Activated naive CD4-positive, alpha-beta T cell treated with anti-CD3 and anti-CD28 coated beads, Interleukin-2, amount 10 ng/mL, durations not matched to agents 7 days and 5 days (primary cell): ENCODE data around the gene FAR2.

Experiments used
- CTCF ChIA-PET: fragments of 350-600 bp; sonication (Branson Sonifier 250); formaldehyde crosslinking; loops from one replicate; lab custom pipeline; 2021; ENCODE audit warnings: antibody characterized with exemption; lab: Charles Lee
- DNase-seq: peaks from one replicate; pipeline ENCODE4 v3.0.0-alpha.2; 2020
- H3K27ac Mint-ChIP-seq: one replicate; pipeline ENCODE4 v1.8.0; 2021; ENCODE audit warnings: mild to moderate bottlenecking, moderate library complexity, mixed read lengths
- H3K27me3 Mint-ChIP-seq: one replicate; pipeline ENCODE4 v1.8.0; 2021; ENCODE audit warnings: mild to moderate bottlenecking, mixed read lengths
- H3K36me3 Mint-ChIP-seq: one replicate; pipeline ENCODE4 v1.8.0; 2021; ENCODE audit warnings: mixed read lengths
- H3K4me1 Mint-ChIP-seq: one replicate; pipeline ENCODE4 v1.8.0; 2021; ENCODE audit warnings: mixed read lengths
- H3K4me3 Mint-ChIP-seq: one replicate; pipeline ENCODE4 v1.8.0; 2021; ENCODE audit warnings: mild to moderate bottlenecking, moderate library complexity, mixed read lengths
- H3K9me3 Mint-ChIP-seq: one replicate; pipeline ENCODE4 v1.8.0; 2021; ENCODE audit warnings: mixed read lengths

FAR2 gene

GRCh38 chr12:29225834-29226233, 76.8 kb downstream of the FAR2 start:
- no peaks in the 10 kb centered on the region for H3K36me3 Mint-ChIP-seq
- no peaks in the 10 kb centered on the region for H3K9me3 Mint-ChIP-seq
- no peaks in the 10 kb centered on the region for H3K27me3 Mint-ChIP-seq
- H3K4me3 Mint-ChIP-seq, result no peak overlapping the region
- H3K4me1 Mint-ChIP-seq, result no peaks in the 10 kb centered on the region
- CTCF ChIA-PET, result no interaction called here
- no peak overlapping the region for H3K27ac Mint-ChIP-seq
- no peak for DNase-seq

GRCh38 chr12:29226616-29227015, 77.5 kb downstream of the FAR2 start:
- H3K27ac Mint-ChIP-seq, result no peak overlapping the region
- no peaks in the 10 kb centered on the region for H3K27me3 Mint-ChIP-seq
- no peak for DNase-seq
- H3K4me3 Mint-ChIP-seq, result no peak overlapping the region
- no peaks in the 10 kb centered on the region for H3K9me3 Mint-ChIP-seq
- CTCF ChIA-PET, result no interaction called here
- no peaks in the 10 kb centered on the region for H3K36me3 Mint-ChIP-seq
- H3K4me1 Mint-ChIP-seq, result no peaks in the 10 kb centered on the region

- Mint-ChIP-seq H3K27ac (no peak overlapping the region), H3K9me3 (no peaks in the 10 kb centered on the region), H3K27me3 (no peaks in the 10 kb centered on the region), H3K36me3 (no peaks in the 10 kb centered on the region), H3K4me3 (no peak overlapping the region), H3K4me1 (no peaks in the 10 kb centered on the region)
- CTCF ChIA-PET, result no interaction called here
- DNase-seq, result no peak
These were observed 79.5 kb downstream of the FAR2 start for GRCh38 chr12:29228474-29229157.

GRCh38 chr12:29229158-29229505, 80.1 kb downstream of the FAR2 start:
- H3K4me3 Mint-ChIP-seq, result no peak overlapping the region
- no peak overlapping the region for H3K27ac Mint-ChIP-seq
- no peaks in the 10 kb centered on the region for H3K9me3 Mint-ChIP-seq
- no peaks in the 10 kb centered on the region for H3K4me1 Mint-ChIP-seq
- CTCF ChIA-PET, result no interaction called here
- H3K27me3 Mint-ChIP-seq, result no peaks in the 10 kb centered on the region
- no peaks in the 10 kb centered on the region for H3K36me3 Mint-ChIP-seq
- no peak for DNase-seq

GRCh38 chr12:29229937-29230336, 80.9 kb downstream of the FAR2 start:
- no peak overlapping the region for H3K27ac Mint-ChIP-seq
- H3K27me3 Mint-ChIP-seq, result no peaks in the 10 kb centered on the region
- CTCF ChIA-PET, result no interaction called here
- no peaks in the 10 kb centered on the region for H3K36me3 Mint-ChIP-seq
- H3K9me3 Mint-ChIP-seq, result no peaks in the 10 kb centered on the region
- no peaks in the 10 kb centered on the region for H3K4me1 Mint-ChIP-seq
- no peak overlapping the region for H3K4me3 Mint-ChIP-seq
- no peak for DNase-seq

GRCh38 chr12:29230800-29231560, 81.9 kb downstream of the FAR2 start:
- CTCF ChIA-PET, result no interaction called here
- no peaks in the 10 kb centered on the region for H3K27me3 Mint-ChIP-seq
- H3K27ac Mint-ChIP-seq, result no peak overlapping the region
- no peaks in the 10 kb centered on the region for H3K36me3 Mint-ChIP-seq
- no peaks in the 10 kb centered on the region for H3K9me3 Mint-ChIP-seq
- H3K4me3 Mint-ChIP-seq, result no peak overlapping the region
- no peaks in the 10 kb centered on the region for H3K4me1 Mint-ChIP-seq
- DNase-seq, result no peak

- Mint-ChIP-seq H3K4me3 (no peak overlapping the region), H3K36me3 (no peaks in the 10 kb centered on the region), H3K27ac (no peak overlapping the region), H3K27me3 (no peaks in the 10 kb centered on the region), H3K9me3 (no peaks in the 10 kb centered on the region), H3K4me1 (no peaks in the 10 kb centered on the region)
- CTCF ChIA-PET, result no interaction called here
- no peak for DNase-seq
These were observed 83.0 kb downstream of the FAR2 start for GRCh38 chr12:29232086-29232485.

- Mint-ChIP-seq H3K27ac (no peak overlapping the region), H3K9me3 (no peaks in the 10 kb centered on the region), H3K36me3 (no peaks in the 10 kb centered on the region), H3K4me1 (no peaks in the 10 kb centered on the region), H3K4me3 (no peak overlapping the region), H3K27me3 (no peaks in the 10 kb centered on the region)
- CTCF ChIA-PET, result no interaction called here
- no peak for DNase-seq
These were observed 85.5 kb downstream of the FAR2 start for GRCh38 chr12:29234552-29234951.

- no peaks in the 10 kb centered on the region for H3K4me1 Mint-ChIP-seq
- no peaks in the 10 kb centered on the region for H3K9me3 Mint-ChIP-seq
- no peaks in the 10 kb centered on the region for H3K27me3 Mint-ChIP-seq
- CTCF ChIA-PET, result interaction anchor here (0.7 kb wide), 1 partner anchor 163 kb away, joined by 3 read pairs; no protein-coding TSS in a partner anchor
- no peaks in the 10 kb centered on the region for H3K36me3 Mint-ChIP-seq
- DNase-seq, result no peak
- no peak overlapping the region for H3K4me3 Mint-ChIP-seq
- H3K27ac Mint-ChIP-seq, result no peak overlapping the region
These were observed 86.0 kb downstream of the FAR2 start for GRCh38 chr12:29234965-29235626.

GRCh38 chr12:29238822-29239291, 89.8 kb downstream of the FAR2 start:
- CTCF ChIA-PET, result no interaction called here
- peaks cover 1% of the 10 kb centered on the region for H3K9me3 Mint-ChIP-seq
- H3K27ac Mint-ChIP-seq, result no peak overlapping the region
- H3K4me3 Mint-ChIP-seq, result no peak overlapping the region
- H3K4me1 Mint-ChIP-seq, result peaks cover 6% of the 10 kb centered on the region
- H3K36me3 Mint-ChIP-seq, result peaks cover 2% of the 10 kb centered on the region
- no peak for DNase-seq
- no peaks in the 10 kb centered on the region for H3K27me3 Mint-ChIP-seq

- CTCF ChIA-PET, result no interaction called here
- H3K4me3 Mint-ChIP-seq, result no peak overlapping the region
- H3K27me3 Mint-ChIP-seq, result no peaks in the 10 kb centered on the region
- H3K27ac Mint-ChIP-seq, result no peak overlapping the region
- H3K9me3 Mint-ChIP-seq, result peaks cover 1% of the 10 kb centered on the region
- H3K4me1 Mint-ChIP-seq, result peaks cover 6% of the 10 kb centered on the region
- peaks cover 2% of the 10 kb centered on the region for H3K36me3 Mint-ChIP-seq
- DNase-seq, result no peak
These were observed 90.3 kb downstream of the FAR2 start for GRCh38 chr12:29239336-29239735.

GRCh38 chr12:29240441-29240840, 91.4 kb downstream of the FAR2 start:
- H3K27ac Mint-ChIP-seq, result no peak overlapping the region
- peaks cover 1% of the 10 kb centered on the region for H3K9me3 Mint-ChIP-seq
- H3K27me3 Mint-ChIP-seq, result no peaks in the 10 kb centered on the region
- CTCF ChIA-PET, result no interaction called here
- H3K36me3 Mint-ChIP-seq, result peaks cover 2% of the 10 kb centered on the region
- peaks cover 6% of the 10 kb centered on the region for H3K4me1 Mint-ChIP-seq
- DNase-seq, result no peak
- H3K4me3 Mint-ChIP-seq, result no peak overlapping the region

- no peak for DNase-seq
- H3K4me3 Mint-ChIP-seq, result no peak overlapping the region
- H3K36me3 Mint-ChIP-seq, result peaks cover 2% of the 10 kb centered on the region
- peaks cover 6% of the 10 kb centered on the region for H3K4me1 Mint-ChIP-seq
- no peak overlapping the region for H3K27ac Mint-ChIP-seq
- CTCF ChIA-PET, result no interaction called here
- H3K27me3 Mint-ChIP-seq, result no peaks in the 10 kb centered on the region
- H3K9me3 Mint-ChIP-seq, result peaks cover 1% of the 10 kb centered on the region
These were observed 92.9 kb downstream of the FAR2 start for GRCh38 chr12:29241821-29242591.

- Mint-ChIP-seq H3K27ac (no peak overlapping the region), H3K36me3 (peaks cover 2% of the 10 kb centered on the region), H3K27me3 (no peaks in the 10 kb centered on the region), H3K4me1 (peaks cover 6% of the 10 kb centered on the region), H3K9me3 (peaks cover 1% of the 10 kb centered on the region), H3K4me3 (no peak overlapping the region)
- CTCF ChIA-PET, result no interaction called here
- DNase-seq, result no peak
These were observed 93.9 kb downstream of the FAR2 start for GRCh38 chr12:29242921-29243431.
